Lung (tissue), 12 donors: ENCODE data around the gene LIPC. TPM values are rescaled to one million over a fixed set of nuclear protein-coding genes. Genes with fewer than 3 reads are reported as not detected.
A peak's percentile ranks its signal among the peaks of the same experiment; 100 is the strongest.

Source experiments
- ATAC-seq: fragments of 200-7000 bp; cut with Tn5 transposase; one replicate; pipeline ENCODE4 v1.9.1; 2020; ENCODE audit warnings: moderate number of reproducible peaks; ENCODE audit not compliant: insufficient read depth, low FRiP score
- DNase-seq, 3 donors: peaks; one replicate each; pipeline ENCODE4 v3.0.0-alpha.2; 2013 to 2017
- H3K27ac ChIP-seq, 2 donors: one replicate each; pipeline ENCODE4 v1.5.1; 2013; ENCODE audit warnings: mild to moderate bottlenecking in 2 of 2, moderate library complexity in 2 of 2, control low read depth in 1 of 2, inconsistent platforms in 1 of 2, low read depth in 1 of 2, low read length in 1 of 2
- H3K27me3 ChIP-seq, 3 donors: one replicate each; pipeline ENCODE4 v1.5.1; 2013; ENCODE audit warnings: low read length in 2 of 3; ENCODE audit not compliant: control insufficient read depth in 3 of 3, insufficient read depth in 3 of 3
- H3K36me3 ChIP-seq, 4 donors: one replicate each; pipeline ENCODE4 v1.5.1; 2013; ENCODE audit warnings: low read length in 4 of 4, mild to moderate bottlenecking in 1 of 4, moderate library complexity in 1 of 4; ENCODE audit not compliant: control insufficient read depth in 4 of 4, insufficient read depth in 4 of 4
- H3K4me1 ChIP-seq, 5 donors: one replicate each; pipeline ENCODE4 v1.5.1; 2013; ENCODE audit warnings: low read length in 5 of 5, mild to moderate bottlenecking in 2 of 5, moderate library complexity in 1 of 5; ENCODE audit not compliant: control insufficient read depth in 5 of 5, insufficient read depth in 5 of 5
- H3K4me3 ChIP-seq: one replicate; pipeline ENCODE4 v1.5.1; 2013; ENCODE audit warnings: mild to moderate bottlenecking, control low read depth, moderate library complexity
- H3K9ac ChIP-seq, 2 donors: one replicate each; pipeline ENCODE4 v1.5.1; 2013; ENCODE audit warnings: low read length in 2 of 2, control low read depth in 1 of 2; ENCODE audit not compliant: insufficient read depth in 1 of 2
- H3K9me3 ChIP-seq, 4 donors: one replicate each; pipeline ENCODE4 v1.5.1; 2013; ENCODE audit warnings: low read length in 3 of 4, mild to moderate bottlenecking in 1 of 4, moderate library complexity in 1 of 4; ENCODE audit not compliant: control insufficient read depth in 4 of 4, insufficient read depth in 3 of 4
- CTCF ChIP-seq: IDR thresholded peaks from 2 replicates; pipeline ENCODE4 v1.5.1; 2012; ENCODE audit warnings: mild to moderate bottlenecking; ENCODE audit errors: control extremely low read depth, extremely low read depth
- WGBS, 2 donors: extraction: QIAGEN DNeasy Blood & Tissue Kit; methylation state at CpG; one replicate each; pipeline ENCODE4 v1.1.7; 2013; 5-methylcytosine and 5-hydroxymethylcytosine counted together
- polyA plus RNA-seq, 2 donors: library from polyadenylated mRNA; stranded (reverse); fragments of 200-250 nt; gene quantifications; one replicate each; pipeline ENCODE4 v1.2.1, GENCODE V29; 2013
- total RNA-seq, 2 donors: library from RNA; depleted of rRNA in 1 of 2; stranded (reverse); fragments of >200 nt in 1 of 2; gene quantifications; one replicate each; pipeline ENCODE4 v1.2.1, GENCODE V29; 2014 to 2021
- donor health status: control.
- donor health status: control.
- donor health status: Bipolar disorder and iron deficiency.
- donor health status: healthy.
- donor health status: DM: yes; HTN: yes; CAD: no.

The LIPC gene
- total and polyA plus RNA-seq, 4 donors, result 0.20 to 0.57 (median 0.40) TPM

GRCh38 chr15:58425185-58425584 lies 6.6 kb upstream of the LIPC start:
- DNase-seq (no peak), ATAC-seq (no peak)
- Histone ChIP-seq H3K4me3 (no peak overlapping the region), H3K9me3 (no peaks in the 10 kb centered on the region), H3K4me1 (peaks cover 0 to 10% (median 0%) of the 10 kb centered on the region in 5 donors), H3K9ac (no peak overlapping the region), H3K27ac (no peak overlapping the region), H3K36me3 (no peaks in the 10 kb centered on the region), H3K27me3 (no peaks in the 10 kb centered on the region)
- 58 to 60% methylated on average over 3 of the region's 3 CpGs for WGBS, 2 donors
- TF ChIP-seq CTCF, result no peak

DNA sequence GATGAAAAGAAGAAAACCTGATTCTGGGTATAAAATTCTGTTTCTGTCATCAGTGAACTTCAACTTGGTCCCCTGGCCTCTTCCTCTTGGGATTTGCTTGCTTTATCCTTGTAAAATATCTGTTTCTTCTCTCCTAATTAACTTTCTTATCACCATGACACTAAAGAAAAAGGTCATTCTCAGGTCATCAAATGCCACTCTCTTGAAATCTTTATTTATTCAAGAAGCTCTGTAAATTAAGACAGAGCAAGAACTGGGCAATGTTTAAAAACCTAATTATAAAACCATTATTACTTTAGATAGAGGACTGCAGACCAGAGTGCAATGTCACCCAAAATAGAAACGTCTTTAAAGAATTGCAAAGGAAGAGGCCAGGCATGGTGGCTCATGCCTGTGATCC lies 6.0 kb upstream of the LIPC start:
- Histone ChIP-seq H3K9me3 (no peaks in the 10 kb centered on the region), H3K4me1 (peaks cover 0 to 10% (median 0%) of the 10 kb centered on the region in 5 donors), H3K27ac (no peak overlapping the region), H3K4me3 (no peak overlapping the region), H3K36me3 (no peaks in the 10 kb centered on the region), H3K27me3 (no peaks in the 10 kb centered on the region), H3K9ac (no peak overlapping the region)
- peak in 2 of 3 donors; percentile 40 to 53 for DNase-seq
- ATAC-seq, result no peak
- TF ChIP-seq CTCF, result no peak
- whole genome bisulfite sequencing, 2 donors, result 46 to 58% methylated on average over 1 of the region's 1 CpG

DNA sequence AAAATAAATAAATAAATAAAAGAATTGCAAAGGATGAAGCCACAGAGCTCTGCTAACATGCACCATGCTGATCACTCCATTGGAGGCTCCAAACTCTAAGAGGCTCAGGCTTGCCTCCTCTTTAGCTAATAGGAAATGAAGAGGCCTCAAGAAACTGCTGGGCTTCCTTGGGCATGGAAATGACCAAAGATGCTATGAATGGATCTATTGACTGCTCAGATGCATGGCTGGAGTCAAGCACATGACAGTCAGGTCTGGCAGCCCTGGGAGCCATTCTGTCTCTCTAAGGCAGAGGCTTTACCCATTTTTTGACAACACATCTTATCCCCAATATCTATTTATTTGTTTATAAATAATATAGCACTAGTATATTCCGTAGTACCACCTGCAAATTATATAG lies 5.3 kb upstream of the LIPC start:
- Histone ChIP-seq H3K9ac (no peak overlapping the region), H3K27ac (no peak overlapping the region), H3K4me3 (no peak overlapping the region), H3K4me1 (peaks cover 0 to 10% (median 0%) of the 10 kb centered on the region in 5 donors), H3K36me3 (no peaks in the 10 kb centered on the region), H3K9me3 (no peaks in the 10 kb centered on the region), H3K27me3 (no peaks in the 10 kb centered on the region)
- no peak for TF ChIP-seq CTCF
- ATAC-seq (no peak), DNase-seq (no peak)
- WGBS, 2 donors, result 97 to 100% methylated on average over 1 of the region's 1 CpG

- H3K9ac ChIP-seq, result no peak overlapping the region
- no peaks in the 10 kb centered on the region for H3K27me3 ChIP-seq
- H3K27ac ChIP-seq, result no peak overlapping the region
- H3K9me3 ChIP-seq, result no peaks in the 10 kb centered on the region
- no peak overlapping the region for H3K4me3 ChIP-seq
- peaks cover 0 to 20% (median 0%) of the 10 kb centered on the region in 5 donors for H3K4me1 ChIP-seq
- TF ChIP-seq CTCF, result no peak
- no peaks in the 10 kb centered on the region for H3K36me3 ChIP-seq
- ATAC-seq, result no peak
- no peak for DNase-seq
Observed at GRCh38 chr15:58427987-58428386, 3.8 kb upstream of the LIPC start.
